Neural cell (in vitro differentiated cells): ENCODE results near the gene LPP. TPM values are rescaled to one million over a fixed set of nuclear protein-coding genes. Genes with fewer than 3 reads are reported as not detected.

Experiments
- H2AFZ ChIP-seq: fragments of 200-600, 300-800 bp; sonication (generic), shearing (Covaris generic); 2 replicates; pipeline ENCODE4 v1.6.0; 2014; ENCODE audit warnings: low read depth, mild to moderate bottlenecking, antibody characterized with exemption, low read length, moderate library complexity
- H3F3A ChIP-seq: fragments of 200-600 bp; shearing (Covaris generic); 2 replicates; pipeline ENCODE4 v1.6.1; 2016; ENCODE audit warnings: mild to moderate bottlenecking, moderate library complexity, mixed read lengths, antibody characterized with exemption, low read length; ENCODE audit not compliant: insufficient read depth, poor library complexity, severe bottlenecking
- H3K27ac ChIP-seq: fragments of 200-600, 300-800 bp; sonication (generic), shearing (Covaris generic); 2 replicates; pipeline ENCODE4 v1.5.1; 2014; ENCODE audit warnings: mild to moderate bottlenecking, low read length, moderate library complexity
- H3K27me3 ChIP-seq: fragments of 300-800, 200-600 bp; sonication (generic), shearing (Covaris generic); 2 replicates; pipeline ENCODE4 v1.6.0; 2014; ENCODE audit warnings: mild to moderate bottlenecking, low read depth, low read length, moderate library complexity; ENCODE audit not compliant: insufficient read depth
- H3K36me3 ChIP-seq: fragments of 300-800, 200-600 bp; sonication (generic), shearing (Covaris generic); 2 replicates; pipeline ENCODE4 v1.5.1; 2014; ENCODE audit warnings: mild to moderate bottlenecking, antibody characterized with exemption, low read length, moderate library complexity; ENCODE audit not compliant: insufficient read depth
- H3K4me2 ChIP-seq: fragments of 300-800, 200-600 bp; sonication (generic), shearing (Covaris generic); 2 replicates; pipeline ENCODE4 v1.6.0; 2014; ENCODE audit warnings: mild to moderate bottlenecking, low read length
- H3K4me3 ChIP-seq: fragments of 300-800, 200-600 bp; sonication (generic), shearing (Covaris generic); 2 replicates; pipeline ENCODE4 v1.5.1; 2014; ENCODE audit warnings: mild to moderate bottlenecking, low read length, moderate library complexity
- H3K79me2 ChIP-seq: fragments of 200-600 bp; shearing (Covaris generic); replicated peaks from 2 replicates; pipeline ENCODE4 v1.6.0; 2014; ENCODE audit warnings: mild to moderate bottlenecking, low read length, moderate library complexity; ENCODE audit not compliant: insufficient read depth
- H3K9ac ChIP-seq: fragments of 300-800, 200-600 bp; sonication (generic), shearing (Covaris generic); 2 replicates; pipeline ENCODE4 v1.6.1; 2016; ENCODE audit warnings: mild to moderate bottlenecking, low read length, mixed read lengths
- H3K9me2 ChIP-seq: fragments of 200-600 bp; shearing (Covaris generic); 2 replicates; pipeline ENCODE4 v1.6.1; 2016; ENCODE audit warnings: mild to moderate bottlenecking, low read length, mixed read lengths; ENCODE audit not compliant: insufficient read depth
- H3K9me3 ChIP-seq: fragments of 200-600, 300-800 bp; sonication (generic), shearing (Covaris generic); 2 replicates; pipeline ENCODE4 v1.6.1; 2016; ENCODE audit warnings: mild to moderate bottlenecking, mixed run types, low read length, moderate library complexity, mixed read lengths
- H4K20me1 ChIP-seq: fragments of 200-600 bp; shearing (Covaris generic); 2 replicates; pipeline ENCODE4 v1.6.1; 2016; ENCODE audit warnings: mild to moderate bottlenecking, mixed run types; ENCODE audit not compliant: insufficient read depth
- EP300 ChIP-seq: fragments of 450-650 bp; conservative IDR thresholded peaks from 2 replicates; pipeline ENCODE4 v1.6.1; 2014; ENCODE audit warnings: antibody characterized with exemption, mild to moderate bottlenecking, moderate library complexity; ENCODE audit not compliant: poor library complexity, severe bottlenecking
- EZH2 ChIP-seq: fragments of 200-600, 300-800 bp; shearing (Covaris generic), sonication (generic); IDR thresholded peaks from 2 replicates; pipeline ENCODE4 v1.6.1; 2014; ENCODE audit warnings: antibody characterized with exemption, low read length, borderline replicate concordance, mild to moderate bottlenecking; ENCODE audit not compliant: insufficient read depth, poor library complexity, severe bottlenecking
- MXI1 ChIP-seq: fragments of 450-650 bp; conservative IDR thresholded peaks from 2 replicates; pipeline ENCODE4 v1.6.1; 2014; ENCODE audit warnings: antibody characterized with exemption, mild to moderate bottlenecking; ENCODE audit not compliant: poor library complexity, severe bottlenecking
- POLR2AphosphoS5 ChIP-seq: IDR thresholded peaks from 2 replicates; pipeline ENCODE4 v1.6.1; 2012
- RAD21 ChIP-seq: fragments of 450-650 bp; conservative IDR thresholded peaks from 2 replicates; pipeline ENCODE4 v1.6.1; 2014; ENCODE audit warnings: antibody characterized with exemption, mild to moderate bottlenecking, moderate library complexity
- REST ChIP-seq: IDR thresholded peaks from 2 replicates; pipeline ENCODE4 v1.6.1; 2012; ENCODE audit warnings: borderline replicate concordance
- SMC3 ChIP-seq: fragments of 450-650 bp; conservative IDR thresholded peaks from 2 replicates; pipeline ENCODE4 v1.6.1; 2014; ENCODE audit warnings: antibody characterized with exemption, mild to moderate bottlenecking, moderate library complexity; ENCODE audit not compliant: poor library complexity
- TAF1 ChIP-seq: IDR thresholded peaks from 2 replicates; pipeline ENCODE4 v1.6.1; 2012; ENCODE audit warnings: low read depth
- polyA plus RNA-seq: library from polyadenylated mRNA; depleted of rRNA; stranded (reverse); fragments of >200 nt; gene quantifications from 2 replicates; pipeline ENCODE4 v1.2.3, GENCODE V29; 2014
- TF ChIP-seq, protein P1 (sequence below): fragments of 450-650 bp; IDR thresholded peaks from 2 replicates; pipeline ENCODE4 v1.5.1; 2014; ENCODE audit warnings: antibody characterized with exemption, mild to moderate bottlenecking, moderate library complexity; ENCODE audit not compliant: poor library complexity, severe bottlenecking

Gene LPP
- polyA plus RNA-seq, 1 donor from 2014 or later = 3.0 TPM

GRCh38 chr3:188818282-188818681, 664.3 kb downstream of the LPP start:
- Histone ChIP-seq H3F3A (no peaks in the 10 kb centered on the region), H3K9me3 (no peaks in the 10 kb centered on the region), H3K4me2 (no peak overlapping the region), H4K20me1 (no peaks in the 10 kb centered on the region), H3K4me3 (no peak overlapping the region), H3K9me2 (no peaks in the 10 kb centered on the region), H3K36me3 (no peaks in the 10 kb centered on the region), H2AFZ (no peak overlapping the region), H3K9ac (no peak overlapping the region), H3K79me2 (no peaks in the 10 kb centered on the region), H3K27me3 (no peaks in the 10 kb centered on the region), H3K27ac (no peak overlapping the region)
- TF ChIP-seq EP300 (no peak), REST (no peak), RAD21 (no peak), EZH2 (no peak), MXI1 (no peak), TAF1 (no peak), SMC3 (no peak), POLR2AphosphoS5 (no peak)
- TF ChIP-seq, protein P1, sequence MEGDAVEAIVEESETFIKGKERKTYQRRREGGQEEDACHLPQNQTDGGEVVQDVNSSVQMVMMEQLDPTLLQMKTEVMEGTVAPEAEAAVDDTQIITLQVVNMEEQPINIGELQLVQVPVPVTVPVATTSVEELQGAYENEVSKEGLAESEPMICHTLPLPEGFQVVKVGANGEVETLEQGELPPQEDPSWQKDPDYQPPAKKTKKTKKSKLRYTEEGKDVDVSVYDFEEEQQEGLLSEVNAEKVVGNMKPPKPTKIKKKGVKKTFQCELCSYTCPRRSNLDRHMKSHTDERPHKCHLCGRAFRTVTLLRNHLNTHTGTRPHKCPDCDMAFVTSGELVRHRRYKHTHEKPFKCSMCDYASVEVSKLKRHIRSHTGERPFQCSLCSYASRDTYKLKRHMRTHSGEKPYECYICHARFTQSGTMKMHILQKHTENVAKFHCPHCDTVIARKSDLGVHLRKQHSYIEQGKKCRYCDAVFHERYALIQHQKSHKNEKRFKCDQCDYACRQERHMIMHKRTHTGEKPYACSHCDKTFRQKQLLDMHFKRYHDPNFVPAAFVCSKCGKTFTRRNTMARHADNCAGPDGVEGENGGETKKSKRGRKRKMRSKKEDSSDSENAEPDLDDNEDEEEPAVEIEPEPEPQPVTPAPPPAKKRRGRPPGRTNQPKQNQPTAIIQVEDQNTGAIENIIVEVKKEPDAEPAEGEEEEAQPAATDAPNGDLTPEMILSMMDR = no peak

- no peak for TF ChIP-seq MXI1
- TF ChIP-seq EZH2 = no peak
- no peak for TF ChIP-seq EP300
- TF ChIP-seq REST = no peak
- TF ChIP-seq, protein P1 = no peak
- no peak for TF ChIP-seq RAD21
- TF ChIP-seq SMC3 = no peak
- TF ChIP-seq TAF1 = no peak
- Histone ChIP-seq H3K9me2 (no peaks in the 10 kb centered on the region), H3K9ac (no peak overlapping the region), H4K20me1 (no peaks in the 10 kb centered on the region), H3K27me3 (no peaks in the 10 kb centered on the region), H3F3A (no peaks in the 10 kb centered on the region), H3K4me2 (no peak overlapping the region), H2AFZ (no peak overlapping the region), H3K4me3 (no peak overlapping the region), H3K79me2 (no peaks in the 10 kb centered on the region), H3K27ac (no peak overlapping the region), H3K9me3 (no peaks in the 10 kb centered on the region), H3K36me3 (no peaks in the 10 kb centered on the region)
Observed at GRCh38 chr3:188819939-188820338, 666.0 kb downstream of the LPP start.
